ENCODE measurements around the gene TGM2.

TGM2 gene

GRCh38 chr20:38120625-38120988 lies 44.5 kb downstream of the TGM2 start:
- Histone ChIP-seq H3K36me3 (ENCODE audit: insufficient read depth, low read depth, low read length) (no peaks in the 10 kb centered on the region), H3K4me1 (ENCODE audit: insufficient read depth, low read length) (no peaks in the 10 kb centered on the region), H3K9me3 (ENCODE audit: insufficient read depth, low read depth, low read length) (no peaks in the 10 kb centered on the region), H3K27ac (ENCODE audit: low read length) (no peak overlapping the region), H3K27me3 (ENCODE audit: insufficient read depth, low read length) (no peaks in the 10 kb centered on the region), H3K9ac (ENCODE audit: low read depth, low read length) (no peak overlapping the region), H3K4me3 (ENCODE audit: low read length) (no peak overlapping the region)

- H3K4me1 ChIP-seq (ENCODE audit: insufficient read depth, low read length): no peaks in the 10 kb centered on the region
- no peak overlapping the region for H3K4me3 ChIP-seq (ENCODE audit: low read length)
- no peak overlapping the region for H3K9ac ChIP-seq (ENCODE audit: low read depth, low read length)
- H3K27ac ChIP-seq (ENCODE audit: low read length): no peak overlapping the region
- no peaks in the 10 kb centered on the region for H3K27me3 ChIP-seq (ENCODE audit: insufficient read depth, low read length)
- H3K36me3 ChIP-seq (ENCODE audit: insufficient read depth, low read depth, low read length): no peaks in the 10 kb centered on the region
- H3K9me3 ChIP-seq (ENCODE audit: insufficient read depth, low read depth, low read length): no peaks in the 10 kb centered on the region
These were observed 45.6 kb downstream of the TGM2 start for GRCh38 chr20:38119446-38119845.

DNA sequence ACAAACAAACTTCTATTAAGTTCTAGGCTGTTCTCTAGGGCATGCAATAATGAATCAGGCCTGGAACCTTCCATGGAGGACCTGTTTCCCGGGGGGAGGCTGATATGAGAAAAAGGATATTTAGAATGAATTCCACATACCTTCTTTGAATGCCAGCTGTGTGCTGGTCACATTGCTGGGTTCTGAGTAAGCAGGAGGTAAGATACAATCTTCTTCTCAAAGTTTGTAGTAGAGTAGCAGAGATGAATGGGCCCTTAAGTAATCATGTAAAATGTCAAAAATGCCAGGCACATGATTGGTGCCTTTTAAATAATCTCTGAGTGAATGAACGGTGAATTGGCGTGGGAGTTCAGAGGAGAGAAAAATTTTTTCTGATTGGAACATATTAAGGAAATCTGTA lies 47.4 kb downstream of the TGM2 start:
- Histone ChIP-seq H3K36me3 (ENCODE audit: insufficient read depth, low read depth, low read length) (no peaks in the 10 kb centered on the region), H3K9me3 (ENCODE audit: insufficient read depth, low read depth, low read length) (no peaks in the 10 kb centered on the region), H3K27me3 (ENCODE audit: insufficient read depth, low read length) (no peaks in the 10 kb centered on the region), H3K4me3 (ENCODE audit: low read length) (no peak overlapping the region), H3K9ac (ENCODE audit: low read depth, low read length) (no peak overlapping the region), H3K27ac (ENCODE audit: low read length) (no peak overlapping the region), H3K4me1 (ENCODE audit: insufficient read depth, low read length) (peaks cover 5% of the 10 kb centered on the region; the same call in 1 of the 2 replicates)

- H3K36me3 ChIP-seq (ENCODE audit: insufficient read depth, low read depth, low read length): no peaks in the 10 kb centered on the region
- peaks cover 5% of the 10 kb centered on the region; the same call in 1 of the 2 replicates for H3K4me1 ChIP-seq (ENCODE audit: insufficient read depth, low read length)
- H3K4me3 ChIP-seq (ENCODE audit: low read length): no peak overlapping the region
- H3K9ac ChIP-seq (ENCODE audit: low read depth, low read length): no peak overlapping the region
- H3K27me3 ChIP-seq (ENCODE audit: insufficient read depth, low read length): no peaks in the 10 kb centered on the region
- no peak overlapping the region for H3K27ac ChIP-seq (ENCODE audit: low read length)
- no peaks in the 10 kb centered on the region for H3K9me3 ChIP-seq (ENCODE audit: insufficient read depth, low read depth, low read length)
These were observed 47.9 kb downstream of the TGM2 start for GRCh38 chr20:38117205-38117604.

- Histone ChIP-seq H3K27me3 (ENCODE audit: insufficient read depth, low read length) (no peaks in the 10 kb centered on the region), H3K4me1 (ENCODE audit: insufficient read depth, low read length) (peaks cover 5% of the 10 kb centered on the region; the same call in 1 of the 2 replicates), H3K9me3 (ENCODE audit: insufficient read depth, low read depth, low read length) (no peaks in the 10 kb centered on the region), H3K4me3 (ENCODE audit: low read length) (no peak overlapping the region), H3K27ac (ENCODE audit: low read length) (no peak overlapping the region), H3K9ac (ENCODE audit: low read depth, low read length) (no peak overlapping the region), H3K36me3 (ENCODE audit: insufficient read depth, low read depth, low read length) (no peaks in the 10 kb centered on the region)
These were observed 48.5 kb downstream of the TGM2 start for GRCh38 chr20:38116409-38117165.

GRCh38 chr20:38115896-38116295 lies 49.2 kb downstream of the TGM2 start:
- Histone ChIP-seq H3K4me1 (ENCODE audit: insufficient read depth, low read length) (peaks cover 5% of the 10 kb centered on the region; the same call in 1 of the 2 replicates), H3K9me3 (ENCODE audit: insufficient read depth, low read depth, low read length) (no peaks in the 10 kb centered on the region), H3K9ac (ENCODE audit: low read depth, low read length) (no peak overlapping the region), H3K27ac (ENCODE audit: low read length) (no peak overlapping the region), H3K36me3 (ENCODE audit: insufficient read depth, low read depth, low read length) (no peaks in the 10 kb centered on the region), H3K27me3 (ENCODE audit: insufficient read depth, low read length) (no peaks in the 10 kb centered on the region), H3K4me3 (ENCODE audit: low read length) (no peak overlapping the region)

- no peaks in the 10 kb centered on the region for H3K27me3 ChIP-seq (ENCODE audit: insufficient read depth, low read length)
- no peak overlapping the region for H3K9ac ChIP-seq (ENCODE audit: low read depth, low read length)
- no peaks in the 10 kb centered on the region for H3K9me3 ChIP-seq (ENCODE audit: insufficient read depth, low read depth, low read length)
- H3K4me1 ChIP-seq (ENCODE audit: insufficient read depth, low read length): peaks cover 5% of the 10 kb centered on the region; the same call in 1 of the 2 replicates
- no peak overlapping the region for H3K27ac ChIP-seq (ENCODE audit: low read length)
- no peaks in the 10 kb centered on the region for H3K36me3 ChIP-seq (ENCODE audit: insufficient read depth, low read depth, low read length)
- no peak overlapping the region for H3K4me3 ChIP-seq (ENCODE audit: low read length)
These were observed 49.9 kb downstream of the TGM2 start for GRCh38 chr20:38115205-38115604.

DNA sequence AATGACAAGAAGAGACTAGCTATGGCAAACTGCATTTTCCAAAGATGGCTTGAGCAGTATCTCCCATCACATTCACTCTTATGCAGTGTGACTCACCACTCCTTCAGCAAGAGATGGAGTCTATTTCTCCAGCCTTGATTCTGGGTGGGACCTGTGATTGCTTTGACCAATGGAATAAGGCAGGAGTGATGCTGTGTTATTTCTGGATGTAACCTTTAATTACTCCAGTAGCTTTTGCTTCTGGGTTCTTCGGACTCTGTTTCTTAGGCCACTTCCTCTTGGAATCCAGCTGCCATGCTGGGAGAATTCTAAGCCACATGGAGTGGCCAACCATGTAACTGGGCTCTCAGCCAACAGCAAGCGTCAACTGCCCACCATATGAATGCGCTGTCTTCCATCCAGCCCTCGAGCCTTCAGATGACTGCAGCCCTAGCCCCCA lies 50.7 kb downstream of the TGM2 start:
- Histone ChIP-seq H3K36me3 (ENCODE audit: insufficient read depth, low read depth, low read length) (no peaks in the 10 kb centered on the region), H3K27me3 (ENCODE audit: insufficient read depth, low read length) (no peaks in the 10 kb centered on the region), H3K4me1 (ENCODE audit: insufficient read depth, low read length) (peaks cover 5% of the 10 kb centered on the region; the same call in 1 of the 2 replicates), H3K27ac (ENCODE audit: low read length) (no peak overlapping the region), H3K9ac (ENCODE audit: low read depth, low read length) (no peak overlapping the region), H3K9me3 (ENCODE audit: insufficient read depth, low read depth, low read length) (no peaks in the 10 kb centered on the region), H3K4me3 (ENCODE audit: low read length) (no peak overlapping the region)

GRCh38 chr20:38113401-38114325 lies 51.4 kb downstream of the TGM2 start:
- no peaks in the 10 kb centered on the region for H3K9me3 ChIP-seq (ENCODE audit: insufficient read depth, low read depth, low read length)
- H3K27me3 ChIP-seq (ENCODE audit: insufficient read depth, low read length): no peaks in the 10 kb centered on the region
- H3K4me1 ChIP-seq (ENCODE audit: insufficient read depth, low read length): peaks cover 5% of the 10 kb centered on the region; the same call in 1 of the 2 replicates
- no peak overlapping the region for H3K4me3 ChIP-seq (ENCODE audit: low read length)
- H3K9ac ChIP-seq (ENCODE audit: low read depth, low read length): no peak overlapping the region
- no peak overlapping the region for H3K27ac ChIP-seq (ENCODE audit: low read length)
- no peaks in the 10 kb centered on the region for H3K36me3 ChIP-seq (ENCODE audit: insufficient read depth, low read depth, low read length)

DNA sequence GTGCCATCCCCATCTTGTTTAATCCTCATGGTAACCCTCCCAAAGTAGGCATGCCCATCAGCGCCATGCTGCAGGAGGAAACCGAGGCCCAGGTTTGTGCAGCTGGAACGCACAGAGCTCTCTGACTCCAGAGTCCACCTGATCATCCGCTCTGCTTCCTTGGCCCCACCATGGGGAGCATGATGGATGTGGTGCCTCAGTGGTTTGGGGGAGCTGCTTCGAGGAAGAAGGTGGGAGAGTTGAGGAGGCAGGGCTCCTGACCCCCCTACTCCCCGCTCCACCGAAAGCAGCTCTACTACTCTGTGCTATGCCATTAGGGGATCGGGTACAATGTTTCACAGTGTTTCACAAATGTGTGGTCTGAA lies 52.2 kb downstream of the TGM2 start:
- no peak overlapping the region for H3K9ac ChIP-seq (ENCODE audit: low read depth, low read length)
- H3K27ac ChIP-seq (ENCODE audit: low read length): no peak overlapping the region
- H3K36me3 ChIP-seq (ENCODE audit: insufficient read depth, low read depth, low read length): no peaks in the 10 kb centered on the region
- H3K27me3 ChIP-seq (ENCODE audit: insufficient read depth, low read length): no peaks in the 10 kb centered on the region
- H3K4me3 ChIP-seq (ENCODE audit: low read length): no peak overlapping the region
- H3K4me1 ChIP-seq (ENCODE audit: insufficient read depth, low read length): peaks cover 5% of the 10 kb centered on the region; the same call in 1 of the 2 replicates
- no peaks in the 10 kb centered on the region for H3K9me3 ChIP-seq (ENCODE audit: insufficient read depth, low read depth, low read length)

- Histone ChIP-seq H3K36me3 (ENCODE audit: insufficient read depth, low read depth, low read length) (no peaks in the 10 kb centered on the region), H3K9ac (ENCODE audit: low read depth, low read length) (no peak overlapping the region), H3K4me1 (ENCODE audit: insufficient read depth, low read length) (peaks cover 5% of the 10 kb centered on the region; the same call in 1 of the 2 replicates), H3K27me3 (ENCODE audit: insufficient read depth, low read length) (no peaks in the 10 kb centered on the region), H3K27ac (ENCODE audit: low read length) (no peak overlapping the region), H3K4me3 (ENCODE audit: low read length) (no peak overlapping the region), H3K9me3 (ENCODE audit: insufficient read depth, low read depth, low read length) (no peaks in the 10 kb centered on the region)
These were observed 52.7 kb downstream of the TGM2 start for GRCh38 chr20:38112261-38112929.
